ENCODE measurements around the gene TIMP3. TPM values are rescaled to one million over a fixed set of nuclear protein-coding genes. Genes with fewer than 3 reads are reported as not detected.

TIMP3 gene
- total and polyA plus RNA-seq, 8 donors, result 30.4 to 248 (median 107) TPM

DNA sequence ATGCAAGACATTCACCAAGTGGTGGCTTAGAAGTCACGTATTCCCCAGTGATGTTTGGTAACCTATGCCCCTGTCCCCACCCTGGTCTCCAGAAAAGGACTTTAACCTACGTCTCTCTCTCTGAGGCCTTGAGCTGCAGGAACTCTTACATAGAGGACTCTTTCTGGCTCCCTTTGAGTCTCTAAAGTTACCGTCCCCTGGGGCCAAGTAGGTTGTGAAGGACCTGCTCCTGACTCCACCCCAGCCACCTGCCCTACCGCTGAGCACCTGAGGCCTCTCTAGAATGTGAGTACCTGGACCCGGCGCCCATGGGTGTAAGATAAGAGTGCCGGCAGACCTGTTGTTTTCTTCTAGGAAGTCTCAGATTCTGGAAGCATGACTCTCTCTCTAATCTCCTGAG lies 95.4 kb downstream of the TIMP3 start:
- Histone ChIP-seq H3K4me3 (no peak overlapping the region), H3K27ac (no peak overlapping the region), H3K9me3 (no peaks in the 10 kb centered on the region), H3K4me1 (no peaks in the 10 kb centered on the region), H3K36me3 (no peaks in the 10 kb centered on the region), H3K27me3 (peaks cover 0 to 4% (median 0%) of the 10 kb centered on the region in 3 donors)
- DNase-seq, result no peak
- intact Hi-C loops (cut with DNase I; ENCODE audit: low total_unique reads), result no loop called here
- TF ChIP-seq CTCF (IDR thresholded peaks at IDR 0.05) (no peak), POLR2A (IDR thresholded peaks at IDR 0.05) (no peak)
- WGBS, 5 donors, result 34 to 55% (median 52%) methylated on average over 7 of the region's 7 CpGs

- 88 to 99% (median 94%) methylated on average over 5 of the region's 5 CpGs for WGBS, 5 donors
- no peak for DNase-seq
- no peaks in the 10 kb centered on the region for H3K4me1 ChIP-seq
- H3K27me3 ChIP-seq, result peaks cover 0 to 4% (median 0%) of the 10 kb centered on the region in 3 donors
- H3K36me3 ChIP-seq, result no peaks in the 10 kb centered on the region
- no peak for TF ChIP-seq POLR2AphosphoS5 (IDR thresholded peaks at IDR 0.05)
- intact Hi-C loops (cut with DNase I; ENCODE audit: low total_unique reads), result no loop called here
- H3K9me3 ChIP-seq, result no peaks in the 10 kb centered on the region
- no peak overlapping the region for H3K27ac ChIP-seq
- H3K4me3 ChIP-seq, result no peak overlapping the region
Measured at GRCh38 chr22:32897400-32897799, 95.9 kb downstream of the TIMP3 start.

- H3K27ac ChIP-seq, result no peak overlapping the region
Measured at GRCh38 chr22:32900886-32901635, 99.6 kb downstream of the TIMP3 start.

DNA sequence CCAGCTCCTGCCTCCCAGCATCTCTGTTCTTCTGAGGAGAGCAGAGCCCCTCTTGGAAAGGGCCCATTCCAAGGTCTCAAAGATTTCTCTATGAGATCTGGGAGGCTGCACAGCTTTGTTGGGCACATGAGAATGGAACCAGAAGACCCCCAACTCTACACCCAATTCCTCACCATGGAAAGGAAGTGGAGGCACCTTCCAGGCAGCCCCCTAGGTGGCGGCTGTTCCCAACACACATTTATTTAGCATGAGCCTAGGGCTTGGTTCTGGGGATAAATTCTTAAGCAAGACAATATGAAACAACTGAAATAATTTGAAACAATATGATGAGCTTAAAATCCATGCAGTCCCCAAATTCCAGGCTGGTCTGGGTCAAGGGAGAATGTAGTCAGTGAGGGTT lies 100.4 kb downstream of the TIMP3 start:
- WGBS, 5 donors, result 0 to 100% (median 55%) methylated on average over 1 of the region's 1 CpG
- no peak overlapping the region for H3K27ac ChIP-seq
- TF ChIP-seq CTCF (IDR thresholded peaks at IDR 0.05) (no peak), POLR2AphosphoS5 (IDR thresholded peaks at IDR 0.05) (no peak), EP300 (IDR thresholded peaks at IDR 0.05) (no peak), POLR2A (IDR thresholded peaks at IDR 0.05) (no peak)
- no peaks in the 10 kb centered on the region for H3K36me3 ChIP-seq
- no peaks in the 10 kb centered on the region for H3K27me3 ChIP-seq
- H3K4me1 ChIP-seq, result peaks cover 0 to 9% (median 2%) of the 10 kb centered on the region in 4 donors
- H3K9me3 ChIP-seq, result no peaks in the 10 kb centered on the region
- no peak overlapping the region for H3K4me3 ChIP-seq
- DNase-seq, result no peak
- intact Hi-C loops (cut with DNase I; ENCODE audit: low total_unique reads), result no loop called here

More at GRCh38 chr22:32900886-32901635, 99.6 kb downstream of the TIMP3 start:
- WGBS, 5 donors, result 75 to 89% (median 87%) methylated on average over 4 of the region's 4 CpGs
- TF ChIP-seq EP300 (IDR thresholded peaks at IDR 0.05) (no peak), POLR2AphosphoS5 (IDR thresholded peaks at IDR 0.05) (no peak), POLR2A (IDR thresholded peaks at IDR 0.05) (no peak), CTCF (IDR thresholded peaks at IDR 0.05) (no peak)
- Histone ChIP-seq H3K4me3 (no peak overlapping the region), H3K9me3 (no peaks in the 10 kb centered on the region), H3K36me3 (no peaks in the 10 kb centered on the region), H3K4me1 (peaks cover 0 to 9% (median 2%) of the 10 kb centered on the region in 4 donors), H3K27me3 (no peaks in the 10 kb centered on the region)
- DNase-seq, result no peak
- intact Hi-C loops (cut with DNase I; ENCODE audit: low total_unique reads), result no loop called here

- 84 to 90% (median 89%) methylated on average over 5 of the region's 5 CpGs for WGBS, 5 donors
- no peak overlapping the region for H3K4me3 ChIP-seq
- H3K9me3 ChIP-seq, result no peaks in the 10 kb centered on the region
- H3K27ac ChIP-seq, result no peak overlapping the region
- H3K4me1 ChIP-seq, result peaks cover 0 to 9% (median 2%) of the 10 kb centered on the region in 4 donors
- H3K36me3 ChIP-seq, result no peaks in the 10 kb centered on the region
- TF ChIP-seq EP300 (IDR thresholded peaks at IDR 0.05), result no peak
- TF ChIP-seq POLR2A (IDR thresholded peaks at IDR 0.05), result no peak
- TF ChIP-seq POLR2AphosphoS5 (IDR thresholded peaks at IDR 0.05), result no peak
- no peak for TF ChIP-seq CTCF (IDR thresholded peaks at IDR 0.05)
- intact Hi-C loops (cut with DNase I; ENCODE audit: low total_unique reads), result no loop called here
- no peaks in the 10 kb centered on the region for H3K27me3 ChIP-seq
- DNase-seq, result no peak
Measured at GRCh38 chr22:32903507-32903906, 102.0 kb downstream of the TIMP3 start.

Data from stomach (tissue), 9 donors.